Suppressor macrophage treated with lipopolysaccharide for 4 hours (primary cell): ENCODE measurements around the gene RUVBL1.
A peak's percentile ranks its signal among the peaks of the same experiment; 100 is the strongest.

Experiments used
- DNase-seq: peaks from one replicate; pipeline ENCODE4 v3.0.0-alpha.2; 2020

The RUVBL1 gene

DNA sequence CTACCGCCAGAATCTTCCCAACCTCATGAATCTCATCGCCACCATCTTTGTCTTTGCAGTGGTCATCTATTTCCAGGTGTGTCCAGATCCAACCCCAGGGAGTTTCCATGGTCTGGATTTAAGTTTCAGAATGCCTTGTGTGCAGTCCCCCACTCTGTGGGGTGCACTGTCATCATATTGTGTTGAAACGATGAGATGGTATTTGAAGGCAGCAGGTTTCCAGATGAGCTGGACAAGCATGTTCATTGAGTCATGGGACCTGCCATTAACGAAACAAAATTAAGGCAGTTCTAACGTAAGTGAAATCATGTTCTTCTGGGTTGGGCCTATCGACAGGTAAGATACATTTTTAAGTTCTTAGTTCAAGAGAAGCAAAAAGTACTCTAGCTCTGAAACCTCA, 58.6 kb downstream of the RUVBL1 start:
- DNase-seq: no peak

DNA sequence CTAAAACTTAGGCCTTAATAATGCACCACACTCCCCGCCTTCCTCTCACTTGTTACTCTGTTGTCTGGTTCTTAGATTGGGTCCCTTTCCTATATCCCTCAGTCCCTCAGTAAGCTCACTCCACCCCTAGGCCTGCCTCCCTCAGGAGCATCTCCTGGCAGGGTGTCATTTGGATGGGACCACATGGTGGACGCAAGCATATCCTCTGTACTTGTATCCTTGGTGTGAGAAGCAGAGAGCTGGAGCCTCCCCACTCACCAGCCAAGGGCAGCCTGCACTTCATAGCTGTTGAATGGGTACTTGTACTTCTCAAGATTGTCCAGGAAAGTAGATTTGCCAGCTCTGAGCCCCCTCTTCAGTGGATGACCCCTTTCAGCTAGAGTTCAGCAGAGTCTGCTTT, 59.7 kb downstream of the RUVBL1 start:
- DNase-seq: no peak

DNA sequence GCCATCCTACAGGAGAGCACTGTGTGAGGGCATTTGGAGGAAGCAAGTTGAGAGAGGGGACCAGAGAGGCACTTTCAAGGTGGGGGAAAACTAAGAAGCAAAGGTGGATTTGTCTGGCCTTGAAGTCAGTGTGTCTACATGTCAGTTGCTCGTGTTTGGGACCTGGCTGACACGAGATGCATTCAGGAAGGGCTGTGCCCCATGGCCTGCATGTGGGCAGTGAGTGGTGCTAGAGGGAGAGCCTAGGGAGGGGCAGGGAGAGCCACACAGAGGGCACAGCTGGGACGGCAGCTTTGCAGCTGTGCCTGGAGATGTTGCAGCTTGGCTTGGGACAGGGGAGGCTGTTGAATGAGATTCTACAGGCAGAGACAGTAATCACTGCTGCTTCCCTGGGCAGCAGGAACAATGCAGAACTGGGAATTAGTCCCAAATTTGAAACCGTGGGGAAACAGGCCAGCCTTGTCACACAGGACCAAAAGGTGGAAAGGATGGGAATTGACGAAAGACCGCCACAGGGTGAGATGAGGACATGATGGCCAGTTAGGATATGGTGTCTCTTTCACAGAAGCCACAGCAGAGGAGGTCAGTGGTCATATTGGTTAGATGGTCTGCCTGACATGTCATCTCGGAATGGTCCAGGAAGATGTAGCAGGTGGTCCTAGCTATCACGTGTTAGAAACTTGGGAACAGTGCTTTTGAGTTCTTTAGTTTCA, 61.4 kb downstream of the RUVBL1 start:
- DNase-seq: no peak

DNA sequence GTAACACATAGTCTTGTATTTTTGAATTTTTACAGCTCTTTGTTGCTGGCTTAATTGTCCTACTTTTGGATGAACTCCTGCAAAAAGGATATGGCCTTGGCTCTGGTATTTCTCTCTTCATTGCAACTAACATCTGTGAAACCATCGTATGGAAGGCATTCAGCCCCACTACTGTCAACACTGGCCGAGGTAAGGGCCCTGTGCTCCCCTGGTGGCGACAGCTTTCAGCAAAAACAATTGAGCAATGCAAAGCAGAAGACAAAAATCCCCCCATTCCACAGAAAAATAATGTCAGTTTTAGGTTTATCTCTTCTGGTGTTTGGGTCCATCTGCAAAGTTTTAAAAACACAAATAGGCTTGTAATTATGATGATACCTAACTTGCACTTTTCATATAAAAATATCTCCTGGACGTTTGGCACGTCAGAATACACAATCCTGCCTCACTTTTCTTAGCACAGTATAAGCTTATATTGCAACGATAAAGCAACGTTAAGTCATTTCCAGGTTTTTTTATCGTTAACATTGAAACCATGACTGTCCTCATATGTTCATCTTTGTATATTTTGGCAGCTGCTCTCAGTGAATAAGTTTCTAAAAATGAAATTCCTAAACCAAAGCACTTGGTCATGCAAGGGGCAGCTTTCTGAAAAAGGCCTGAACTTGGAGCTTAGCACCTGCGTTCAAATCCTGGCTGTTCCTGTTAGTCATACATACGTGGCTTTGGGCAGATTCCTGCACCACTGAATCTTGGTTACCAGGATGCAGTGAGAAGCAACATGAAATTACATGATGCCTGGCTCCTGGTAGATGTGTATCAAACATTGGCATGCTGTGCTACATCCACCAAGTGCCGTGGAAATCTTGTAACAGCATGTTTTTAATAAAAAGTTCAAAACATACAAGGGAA, 62.9 kb downstream of the RUVBL1 start:
- DNase-seq: no peak

DNA sequence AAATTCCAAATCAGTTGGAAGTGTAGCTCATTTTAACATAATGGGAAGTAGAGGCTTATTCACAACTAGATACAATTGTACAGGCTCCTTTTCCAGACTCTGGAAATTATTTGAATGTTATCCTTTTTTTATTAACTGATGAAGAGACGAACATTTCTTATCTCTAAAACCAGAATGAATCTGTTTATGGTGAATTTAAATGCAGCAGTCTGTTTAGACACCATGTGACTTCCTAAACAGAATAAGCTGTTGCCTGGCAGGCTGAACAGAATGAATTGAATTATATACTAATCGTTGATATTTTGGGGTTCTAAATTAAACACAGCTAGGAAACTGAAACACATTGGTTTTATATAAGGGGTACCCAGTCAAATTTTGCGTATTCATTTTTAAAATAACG, 67.4 kb downstream of the RUVBL1 start:
- no peak for DNase-seq

DNA sequence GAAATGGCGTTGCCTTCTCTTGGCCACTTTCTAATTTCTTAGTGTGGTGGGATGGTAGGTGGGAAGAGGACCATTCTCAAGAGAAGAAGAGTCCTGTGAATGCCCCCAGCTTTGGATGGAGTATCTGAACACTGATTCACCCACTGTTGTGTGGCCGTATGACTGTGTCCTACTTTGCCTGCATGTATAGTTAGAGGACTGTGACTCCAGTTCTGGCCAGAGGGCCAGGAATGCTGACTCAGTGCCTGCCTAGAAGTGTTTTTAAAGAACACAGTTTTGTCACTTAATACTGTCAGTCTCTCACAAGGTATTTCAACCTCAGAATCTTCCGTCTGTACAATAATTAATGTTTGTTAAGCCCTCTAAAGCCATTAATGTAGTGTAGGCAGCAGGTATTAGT, 69.2 kb downstream of the RUVBL1 start:
- DNase-seq: no peak

DNA sequence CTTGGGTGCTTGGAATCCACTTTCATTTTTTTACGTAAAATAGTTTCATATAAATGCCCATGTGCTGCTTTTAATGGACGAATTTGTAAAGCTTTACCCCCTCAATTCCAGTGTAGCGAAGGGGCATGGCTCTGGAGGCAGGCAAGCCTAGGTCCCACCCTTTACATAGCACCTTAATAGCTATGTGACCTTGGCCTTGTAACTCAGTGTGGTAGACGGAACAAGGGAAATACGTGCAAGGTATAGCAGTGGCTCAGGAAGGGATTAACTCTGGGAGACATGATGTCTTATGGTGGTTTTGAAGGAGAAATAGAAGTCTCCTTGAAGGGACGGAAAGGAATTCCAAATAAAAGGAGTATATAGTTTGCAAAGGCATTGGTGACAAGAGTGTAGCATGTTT, 70.0 kb downstream of the RUVBL1 start:
- DNase-seq: no peak

DNA sequence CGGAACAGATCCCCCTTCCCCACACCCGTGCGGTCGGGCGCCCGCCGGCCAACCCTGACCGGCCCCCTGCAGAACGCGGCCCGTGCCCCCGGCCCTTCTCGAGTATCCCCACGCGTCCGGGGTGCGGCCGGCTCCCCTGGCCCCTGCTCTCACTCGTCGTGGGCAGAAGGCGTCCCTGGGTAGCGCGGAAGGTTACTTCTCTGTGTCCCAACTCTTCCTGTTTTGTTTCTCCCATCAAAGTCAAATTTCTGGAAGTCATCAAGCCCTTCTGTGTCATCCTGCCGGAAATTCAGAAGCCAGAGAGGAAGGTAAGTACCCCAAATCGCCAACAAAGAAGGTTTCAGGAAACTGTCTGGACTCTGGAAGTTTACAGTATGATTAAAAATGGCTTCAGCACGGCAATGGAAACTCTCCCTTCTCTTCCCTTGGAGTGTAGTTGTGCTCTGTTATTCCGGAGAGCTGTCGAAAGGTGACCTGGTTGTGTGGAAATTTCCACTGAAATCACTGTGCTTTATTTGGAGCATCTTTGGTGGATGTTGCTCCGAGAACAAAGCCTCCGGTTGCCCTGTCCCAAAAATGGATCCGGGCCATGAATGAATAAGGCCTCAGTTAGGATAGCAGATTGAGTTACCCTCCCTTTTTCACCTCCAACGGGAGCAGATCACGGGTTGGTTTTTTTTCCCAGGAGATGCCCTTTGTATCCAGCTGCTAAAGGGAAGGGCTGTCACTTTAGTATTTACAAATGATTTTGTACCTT, 70.8 kb downstream of the RUVBL1 start:
- peak; percentile 45 for DNase-seq

DNA sequence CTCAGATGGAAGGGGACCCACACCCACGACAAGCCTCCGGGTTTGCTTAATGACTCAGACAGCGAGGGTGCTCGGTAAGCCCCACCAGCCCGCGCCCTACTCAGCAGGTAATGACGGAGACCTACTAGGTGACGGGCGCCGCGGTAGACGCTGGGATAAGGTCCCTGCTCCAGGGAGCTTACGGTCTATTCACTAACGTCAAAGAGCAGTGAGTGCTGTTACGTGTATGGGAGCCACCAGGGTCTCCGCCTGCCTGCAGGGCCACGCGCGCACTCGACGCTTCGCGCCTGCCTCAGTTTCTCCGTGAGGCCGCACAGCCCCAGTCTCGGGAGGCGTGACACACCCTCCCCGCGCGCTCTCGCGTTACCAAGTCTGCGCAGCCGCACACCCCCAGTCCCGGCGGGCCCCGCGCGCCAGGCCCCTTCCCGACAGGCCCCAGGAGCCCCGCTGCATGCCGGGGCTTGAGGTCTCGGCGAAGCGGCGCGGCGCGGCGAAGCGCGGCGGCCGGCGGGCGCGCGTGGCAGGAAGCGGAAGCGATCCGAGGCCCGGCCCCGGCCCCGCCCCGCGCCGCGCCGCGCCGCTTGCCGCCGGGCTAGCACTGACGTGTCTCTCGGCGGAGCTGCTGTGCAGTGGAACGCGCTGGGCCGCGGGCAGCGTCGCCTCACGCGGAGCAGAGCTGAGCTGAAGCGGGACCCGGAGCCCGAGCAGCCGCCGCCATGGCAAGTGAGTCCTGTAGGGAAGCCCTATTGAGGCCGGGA, 71.6 kb downstream of the RUVBL1 start, which contains the start of gene SEC61A1:
Gene SEC61A1 (plus strand): TSS at position 601 of the 758 bp plus-strand sequence. CDS start 116 bp downstream, at position 717.
- DNase-seq: peak; percentile 98

DNA sequence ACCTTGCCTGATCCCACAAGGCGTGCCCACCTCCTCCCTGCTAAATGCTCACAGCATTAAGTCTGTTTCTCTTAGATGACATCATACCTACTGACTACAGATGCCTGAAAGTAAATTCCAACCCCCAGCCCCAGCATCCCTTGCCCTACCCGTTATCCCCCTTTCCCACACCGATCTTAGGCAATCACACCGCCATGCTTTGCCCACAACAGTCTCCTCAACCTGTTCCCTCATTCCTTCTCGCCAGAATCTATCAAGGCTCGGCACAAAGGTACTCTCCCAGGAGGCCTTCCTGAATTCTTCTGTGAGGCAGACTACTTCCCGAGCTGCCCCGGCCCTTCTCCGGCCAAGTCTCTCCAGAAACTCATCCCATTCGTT, 72.2 kb downstream of the RUVBL1 start:
- DNase-seq: no peak

DNA sequence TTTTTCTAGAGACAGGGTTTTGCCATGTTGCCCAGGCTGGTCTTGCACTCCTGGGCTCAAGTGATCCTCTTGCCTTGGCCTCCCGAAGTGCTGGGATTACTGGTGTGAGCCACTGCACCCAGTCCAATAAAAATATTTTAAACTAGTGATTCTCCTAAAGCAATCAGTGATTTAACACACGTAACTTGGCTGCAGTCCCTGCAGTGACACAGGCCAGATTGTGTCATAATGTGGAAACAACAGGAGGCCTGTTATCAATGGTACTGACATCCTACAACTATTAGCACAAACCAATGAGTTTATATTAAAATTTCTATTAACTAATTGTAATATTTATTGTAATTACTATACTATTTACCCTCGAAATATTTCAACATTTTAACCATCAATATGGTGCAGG, 73.0 kb downstream of the RUVBL1 start:
- DNase-seq: no peak

DNA sequence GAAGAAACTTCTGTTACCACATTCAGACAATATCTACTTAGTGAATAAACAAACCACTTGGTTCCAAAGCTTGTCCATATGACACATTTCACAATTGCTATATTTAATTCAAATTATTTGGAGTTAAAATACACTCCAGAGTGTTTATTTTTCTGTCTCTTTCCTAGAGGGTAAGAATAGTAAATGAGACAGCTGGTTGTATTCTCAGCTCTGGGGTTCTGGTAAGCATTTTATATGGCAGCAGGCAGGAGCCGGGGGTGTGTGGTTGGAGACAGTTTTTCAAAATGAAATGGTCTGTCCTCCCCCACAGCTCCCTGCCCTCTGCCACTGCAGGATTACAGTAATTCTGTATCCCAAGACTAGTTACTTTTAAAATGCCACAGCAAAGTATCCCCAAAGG, 82.3 kb downstream of the RUVBL1 start:
- no peak for DNase-seq

DNA sequence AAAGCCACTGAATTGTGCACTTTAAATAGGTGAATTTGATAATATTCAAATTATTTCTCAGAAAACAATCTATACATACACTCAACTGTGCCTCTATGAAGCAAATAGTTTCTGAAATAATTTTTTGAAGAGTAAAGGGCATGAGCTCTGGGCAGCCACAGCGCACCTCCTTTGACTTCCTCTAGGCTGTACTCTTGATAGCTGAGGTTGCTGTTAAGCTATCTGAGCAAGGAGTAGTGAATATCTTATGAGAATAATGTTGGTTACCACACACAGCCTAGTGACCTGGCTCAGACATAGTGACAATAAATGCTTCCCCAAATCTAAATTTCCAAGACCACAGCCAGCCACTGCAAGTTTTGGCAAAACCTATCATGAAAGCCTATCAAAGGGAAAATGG, 83.0 kb downstream of the RUVBL1 start:
- no peak for DNase-seq

DNA sequence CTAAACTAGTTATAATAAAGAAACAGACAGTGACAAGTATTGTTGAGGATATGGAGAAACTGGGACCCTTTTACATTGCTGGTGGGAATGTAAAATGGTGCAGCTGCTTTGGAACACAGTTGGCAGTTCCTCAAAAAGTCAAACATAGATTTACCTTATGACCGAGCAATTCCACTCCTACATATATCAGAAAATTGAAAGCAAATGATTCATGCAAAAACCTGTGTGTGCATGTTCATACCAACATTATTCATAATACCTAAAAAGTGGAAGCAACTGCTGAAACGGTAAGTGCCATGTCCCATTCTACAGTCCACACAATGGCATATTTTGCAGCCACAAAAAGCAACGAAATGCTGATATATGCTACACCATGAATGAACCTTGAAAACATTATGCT, 83.6 kb downstream of the RUVBL1 start:
- no peak for DNase-seq

DNA sequence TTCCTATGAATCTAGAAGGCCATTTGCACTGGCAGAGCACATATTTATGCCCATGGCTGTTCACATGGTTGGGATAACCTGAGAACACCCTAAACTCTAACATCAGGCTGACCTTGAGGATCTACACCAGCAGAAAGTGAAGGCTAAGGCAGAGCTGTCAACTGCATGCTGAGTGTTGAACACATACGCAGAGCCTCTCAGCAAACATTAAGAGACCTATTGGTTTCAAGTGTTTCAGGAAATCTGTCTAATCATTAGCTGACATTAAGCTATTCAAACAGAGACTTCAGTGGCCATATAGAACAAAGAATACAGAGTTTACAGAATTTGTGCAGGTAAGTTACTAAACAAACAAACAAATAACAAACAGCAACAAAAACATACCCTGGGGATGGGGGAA, 87.5 kb downstream of the RUVBL1 start:
- DNase-seq: no peak

DNA sequence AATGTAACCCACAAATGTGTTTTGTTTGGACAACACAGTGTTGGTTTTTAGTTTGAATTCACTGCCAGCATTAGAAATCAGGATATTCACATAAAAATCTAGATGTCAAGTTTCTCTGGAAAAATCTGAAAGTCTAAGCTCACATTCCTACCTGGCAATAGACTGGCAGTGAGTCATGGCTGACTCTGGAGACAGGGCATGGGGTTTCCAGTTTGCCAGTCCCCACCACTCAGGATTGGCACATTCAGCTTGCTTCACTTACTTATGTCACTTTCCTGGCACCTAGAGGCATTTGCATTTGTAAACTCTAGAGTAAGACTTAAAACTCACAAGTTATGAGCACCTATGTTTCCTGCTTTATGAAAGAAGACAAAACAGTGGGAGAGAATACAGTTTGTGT, 90.5 kb downstream of the RUVBL1 start:
- no peak for DNase-seq
